GM12801 (cell line): ENCODE results near the gene SNRPD3.
"Not testable (repeated sequence)": the region's sequence is repeated elsewhere in the genome, so short reads cannot be mapped to it uniquely, and the experiment has no call there.

Experiments
- TF ChIP-seq, protein P1 (sequence below): IDR thresholded peaks from one replicate; pipeline ENCODE4 v1.5.1; 2011; ENCODE audit warnings: control low read depth; ENCODE audit not compliant: insufficient read length; ENCODE audit errors: extremely low read depth

The SNRPD3 gene

DNA sequence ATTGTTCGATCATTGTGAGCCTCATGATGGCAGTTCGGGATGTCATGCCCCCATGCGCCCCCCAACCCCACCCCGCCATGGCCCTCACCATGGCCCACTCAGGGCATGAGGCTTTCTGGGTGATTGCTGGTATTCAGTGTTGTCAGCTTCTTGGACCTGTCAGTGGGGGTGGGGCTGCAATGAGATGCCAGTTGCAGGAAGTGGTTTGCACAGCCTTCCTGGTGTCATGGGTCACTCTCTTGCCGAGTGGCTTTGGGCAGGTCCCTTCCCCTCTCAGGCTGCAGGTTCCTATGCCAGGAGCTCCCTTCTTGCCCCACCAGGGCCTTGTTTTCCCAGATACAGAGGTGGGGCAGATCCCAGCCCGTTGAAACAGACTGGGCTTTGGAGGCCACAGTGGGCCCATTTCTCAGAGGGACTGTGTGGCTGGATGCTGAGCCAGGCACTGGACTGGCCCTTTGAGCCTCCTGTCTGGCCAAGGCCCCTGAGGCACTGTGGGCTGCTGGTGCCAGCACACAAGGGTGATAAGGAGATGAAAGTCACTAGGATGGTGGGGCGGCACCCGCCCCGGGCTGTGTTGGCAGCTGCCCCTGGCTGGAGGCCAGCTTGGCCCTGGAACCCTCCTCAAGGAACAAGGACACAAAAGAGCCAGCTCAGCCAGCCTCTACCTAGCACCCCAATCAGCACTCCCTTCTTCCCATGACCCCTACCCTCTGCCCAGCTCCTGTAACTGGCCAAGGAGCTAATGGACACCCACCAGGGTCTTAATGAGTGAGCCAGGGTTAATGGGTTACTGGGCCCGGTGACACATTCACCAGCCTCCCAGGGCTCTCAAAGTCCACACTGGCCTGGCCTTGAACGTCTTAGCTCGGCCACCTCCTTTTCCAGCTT is 45.7 kb downstream of the SNRPD3 start:
- TF ChIP-seq, protein P1, sequence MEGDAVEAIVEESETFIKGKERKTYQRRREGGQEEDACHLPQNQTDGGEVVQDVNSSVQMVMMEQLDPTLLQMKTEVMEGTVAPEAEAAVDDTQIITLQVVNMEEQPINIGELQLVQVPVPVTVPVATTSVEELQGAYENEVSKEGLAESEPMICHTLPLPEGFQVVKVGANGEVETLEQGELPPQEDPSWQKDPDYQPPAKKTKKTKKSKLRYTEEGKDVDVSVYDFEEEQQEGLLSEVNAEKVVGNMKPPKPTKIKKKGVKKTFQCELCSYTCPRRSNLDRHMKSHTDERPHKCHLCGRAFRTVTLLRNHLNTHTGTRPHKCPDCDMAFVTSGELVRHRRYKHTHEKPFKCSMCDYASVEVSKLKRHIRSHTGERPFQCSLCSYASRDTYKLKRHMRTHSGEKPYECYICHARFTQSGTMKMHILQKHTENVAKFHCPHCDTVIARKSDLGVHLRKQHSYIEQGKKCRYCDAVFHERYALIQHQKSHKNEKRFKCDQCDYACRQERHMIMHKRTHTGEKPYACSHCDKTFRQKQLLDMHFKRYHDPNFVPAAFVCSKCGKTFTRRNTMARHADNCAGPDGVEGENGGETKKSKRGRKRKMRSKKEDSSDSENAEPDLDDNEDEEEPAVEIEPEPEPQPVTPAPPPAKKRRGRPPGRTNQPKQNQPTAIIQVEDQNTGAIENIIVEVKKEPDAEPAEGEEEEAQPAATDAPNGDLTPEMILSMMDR, result no peak

DNA sequence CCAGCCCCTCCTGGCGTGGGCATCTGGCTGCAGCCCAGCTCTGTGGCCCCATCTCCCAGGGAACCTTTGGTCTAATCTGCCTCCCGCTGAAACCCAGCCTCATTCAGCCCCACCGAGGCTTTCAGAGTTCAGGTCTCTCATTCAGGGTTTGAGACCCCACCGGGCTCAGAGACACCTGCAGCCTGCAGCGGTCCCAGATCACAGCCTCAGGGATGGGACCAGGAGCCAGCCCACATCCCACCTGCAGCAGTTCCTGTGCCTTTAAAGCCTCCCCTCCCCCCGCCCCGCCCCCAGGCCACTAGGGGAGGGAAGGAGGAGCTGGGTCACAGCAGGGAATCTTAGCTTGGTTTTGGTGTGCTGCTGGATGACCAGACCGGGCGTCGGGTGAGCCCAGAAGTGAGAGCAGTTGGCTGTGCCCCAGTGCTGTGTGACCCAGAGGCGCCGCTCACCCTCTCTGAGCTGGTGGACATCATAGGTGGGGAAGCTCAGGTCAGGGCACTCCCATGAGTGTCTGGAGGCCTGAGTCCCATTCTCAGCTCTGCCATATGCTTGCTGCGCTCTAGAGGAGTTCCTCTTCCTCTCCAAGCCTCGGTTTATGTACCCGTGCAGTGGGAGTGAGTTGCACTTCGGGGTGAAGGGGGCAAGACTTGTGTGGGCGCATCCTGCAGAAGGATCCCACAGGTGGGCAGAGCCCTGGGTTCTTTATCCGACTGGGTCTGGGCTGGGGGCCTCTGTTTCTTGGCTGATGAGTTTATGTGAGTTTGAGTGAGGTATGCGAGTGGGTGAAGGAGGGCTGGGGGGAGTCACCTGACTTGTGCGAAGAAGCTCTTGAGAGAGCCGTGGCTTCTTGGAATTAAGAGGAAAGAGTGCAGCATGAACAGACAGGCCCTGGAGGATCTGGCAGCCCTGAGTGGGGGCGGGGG is 47.3 kb downstream of the SNRPD3 start, which contains the start of gene GGT1:
GGT1 (plus strand) TSS at position 347 of the 923 bp plus-strand sequence. CDS start 7,889 bp downstream, outside the sequence.
- TF ChIP-seq, protein P1, result not testable (repeated sequence)
